GM18951 (cell line): Measurements from ENCODE around the gene KIF16B.
"Not testable (repeated sequence)": the region's sequence is repeated elsewhere in the genome, so short reads cannot be mapped to it uniquely, and the experiment has no call there.

ENCODE experiments used
- POLR2A ChIP-seq: IDR thresholded peaks from 4 replicates; pipeline ENCODE4 v1.6.1; 2011; ENCODE audit warnings: mild to moderate bottlenecking; ENCODE audit not compliant: insufficient read length, insufficient read depth; ENCODE audit errors: extremely low read depth
- in situ Hi-C: fragments of 300-500 bp; cut with MboI; formaldehyde crosslinking; loops from one replicate; pipeline ENCODE4 v1.12.0; 2022; ENCODE audit warnings: low sequenced_read_pairs, mixed read lengths, inconsistent platforms; ENCODE audit not compliant: unreplicated experiment

Gene KIF16B

DNA sequence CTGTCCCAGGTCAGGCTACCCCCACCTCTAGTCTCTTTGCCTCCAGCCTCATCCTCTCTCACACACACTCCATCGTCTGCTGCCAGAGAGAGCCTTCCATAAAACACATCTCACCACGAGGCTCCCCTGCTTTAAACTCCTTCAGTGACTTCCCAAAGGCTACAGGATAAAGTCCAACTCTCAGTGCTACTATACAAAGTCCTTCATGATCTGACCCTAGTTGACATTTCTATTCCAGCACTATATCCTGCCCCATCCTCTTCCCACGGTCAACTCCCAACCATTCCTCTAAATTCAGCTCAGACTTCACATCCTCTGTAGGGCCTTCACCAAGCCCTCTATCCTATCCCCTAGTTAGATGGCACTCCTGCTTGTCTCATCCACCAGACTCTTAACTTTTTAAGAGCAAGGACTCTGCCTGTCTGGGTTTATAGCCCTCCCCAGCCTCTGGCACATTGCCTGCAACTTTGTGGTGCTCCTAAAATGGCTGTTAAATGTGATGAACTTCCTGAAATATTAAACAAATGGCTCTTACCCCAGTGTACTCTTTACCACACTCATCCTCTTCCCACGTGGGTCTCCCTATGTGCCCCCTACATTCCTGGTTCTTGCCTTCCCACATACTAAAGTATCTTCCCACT is 36.1 kb downstream of the KIF16B start:
- TF ChIP-seq POLR2A: no peak
- in situ Hi-C loops: no loop called here

DNA sequence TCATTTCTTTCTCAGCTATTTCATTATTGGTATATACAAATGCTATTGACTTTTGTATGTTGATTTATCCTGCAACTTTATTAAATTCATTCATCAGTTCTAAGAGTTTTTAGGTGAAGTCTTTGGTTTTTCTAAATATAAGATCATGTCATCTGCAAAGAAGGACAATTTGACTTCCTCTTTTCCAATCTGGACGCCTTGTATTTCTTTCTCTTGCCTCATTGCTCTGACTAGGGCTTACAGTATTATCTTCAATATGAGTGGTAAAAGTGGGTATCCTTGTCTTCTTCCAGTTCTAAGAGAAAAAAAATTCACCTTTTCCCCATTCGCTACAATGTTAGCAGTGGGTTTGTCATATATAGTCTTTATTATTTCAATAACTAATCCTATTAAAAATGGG is 38.0 kb downstream of the KIF16B start:
- in situ Hi-C loops: no loop called here
- TF ChIP-seq POLR2A: no peak

DNA sequence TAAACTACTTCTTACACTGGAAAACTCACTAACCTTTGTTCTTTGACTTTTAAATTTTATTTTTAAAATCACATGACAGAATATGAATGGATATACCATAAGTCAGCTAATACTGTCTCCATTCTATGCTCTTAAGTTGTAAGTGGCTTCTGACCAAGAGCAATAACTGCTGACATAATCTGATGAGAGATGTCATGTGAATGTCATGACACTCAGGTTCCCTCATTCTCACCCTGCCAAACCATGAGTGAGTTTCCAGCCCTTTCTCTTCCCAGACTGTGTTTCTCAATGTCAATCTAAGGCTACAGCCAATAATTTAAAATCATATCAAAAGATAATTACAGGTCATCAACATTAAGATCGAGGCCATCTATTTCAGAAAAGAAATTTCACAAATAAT is 39.7 kb downstream of the KIF16B start:
- in situ Hi-C loops: no loop called here
- no peak for TF ChIP-seq POLR2A

DNA sequence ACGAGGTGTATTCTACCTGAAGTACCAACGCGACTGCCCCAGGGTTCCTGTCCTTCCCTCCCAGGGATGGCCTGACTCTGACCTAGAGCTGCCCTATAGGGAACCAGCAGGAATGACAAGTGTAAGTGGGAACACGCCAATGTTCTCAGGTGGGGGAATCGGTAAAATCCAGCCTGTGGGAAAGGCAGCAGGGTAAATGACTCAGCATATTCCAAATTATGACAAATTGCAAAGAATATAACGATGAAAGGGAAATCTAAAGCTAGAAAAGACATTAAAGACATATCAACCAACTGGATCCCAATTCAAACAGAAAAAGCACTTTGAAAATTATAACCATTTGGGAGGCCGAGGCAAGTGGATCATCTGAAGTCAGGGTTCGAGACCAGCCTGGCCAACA is 41.8 kb downstream of the KIF16B start:
- in situ Hi-C loops: no loop called here
- TF ChIP-seq POLR2A: no peak

DNA sequence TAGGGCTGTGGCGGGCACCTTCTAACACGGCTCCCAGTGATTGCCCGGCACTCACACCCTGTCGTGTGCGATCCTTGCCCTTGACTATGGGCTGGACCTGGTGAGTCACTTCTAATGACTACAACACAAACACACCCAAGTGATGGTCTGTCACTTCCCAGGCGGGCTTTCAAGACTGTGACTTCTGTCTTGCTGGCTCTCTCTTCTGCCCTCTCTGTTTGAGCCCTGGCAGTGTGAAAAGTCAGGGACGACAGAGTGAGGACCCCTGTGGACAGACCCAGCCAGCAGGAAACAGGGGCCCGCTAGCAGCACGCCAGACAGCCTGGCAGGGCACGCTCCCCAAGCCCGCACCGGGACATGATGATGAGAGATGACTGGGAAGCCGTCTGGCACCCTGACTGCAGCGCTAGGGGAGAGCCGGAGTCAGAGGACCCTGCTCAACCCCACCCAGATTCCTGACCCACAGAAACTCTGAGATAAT is 43.0 kb downstream of the KIF16B start:
- in situ Hi-C loops: no loop called here
- TF ChIP-seq POLR2A: no peak

DNA sequence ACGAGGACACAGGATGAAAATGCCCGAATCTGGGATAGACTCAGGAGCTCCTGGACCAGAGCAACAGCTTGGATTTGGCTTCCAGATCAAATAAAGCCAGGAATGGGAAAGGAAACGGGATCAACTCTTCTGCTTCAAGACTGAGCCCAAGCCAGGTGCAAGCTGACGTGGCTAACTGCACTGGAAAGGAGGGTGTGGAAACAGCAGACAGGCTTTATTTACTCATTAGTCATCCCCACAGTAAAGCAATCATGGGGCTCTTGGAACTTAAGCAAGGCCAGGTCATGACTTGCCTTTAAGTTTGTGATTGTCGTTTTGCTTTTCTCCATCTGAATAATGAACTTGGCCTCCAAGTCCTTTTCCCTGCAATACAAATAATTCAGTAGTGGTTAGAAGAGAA is 45.2 kb downstream of the KIF16B start:
- TF ChIP-seq POLR2A: no peak
- in situ Hi-C loops: no loop called here

DNA sequence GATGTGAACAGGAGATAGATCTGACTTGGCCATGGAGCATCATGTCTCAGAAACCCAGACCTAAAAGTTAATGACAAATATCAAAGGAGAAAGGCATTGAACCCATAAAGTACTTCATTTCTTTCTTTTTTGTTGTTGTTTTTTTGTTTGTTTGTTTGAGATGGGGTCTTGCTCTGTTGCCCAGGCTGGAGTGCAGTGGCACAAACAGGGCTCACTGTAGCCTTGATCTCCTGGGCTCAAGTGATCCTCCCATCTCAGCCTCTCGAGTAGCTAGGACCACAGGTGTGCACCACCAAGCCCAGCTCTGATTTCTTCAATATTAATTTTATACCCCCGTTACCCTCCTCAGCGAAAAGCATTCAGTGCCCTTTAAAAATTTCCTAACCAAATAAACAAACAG is 45.8 kb downstream of the KIF16B start:
- no peak for TF ChIP-seq POLR2A
- in situ Hi-C loops: no loop called here

DNA sequence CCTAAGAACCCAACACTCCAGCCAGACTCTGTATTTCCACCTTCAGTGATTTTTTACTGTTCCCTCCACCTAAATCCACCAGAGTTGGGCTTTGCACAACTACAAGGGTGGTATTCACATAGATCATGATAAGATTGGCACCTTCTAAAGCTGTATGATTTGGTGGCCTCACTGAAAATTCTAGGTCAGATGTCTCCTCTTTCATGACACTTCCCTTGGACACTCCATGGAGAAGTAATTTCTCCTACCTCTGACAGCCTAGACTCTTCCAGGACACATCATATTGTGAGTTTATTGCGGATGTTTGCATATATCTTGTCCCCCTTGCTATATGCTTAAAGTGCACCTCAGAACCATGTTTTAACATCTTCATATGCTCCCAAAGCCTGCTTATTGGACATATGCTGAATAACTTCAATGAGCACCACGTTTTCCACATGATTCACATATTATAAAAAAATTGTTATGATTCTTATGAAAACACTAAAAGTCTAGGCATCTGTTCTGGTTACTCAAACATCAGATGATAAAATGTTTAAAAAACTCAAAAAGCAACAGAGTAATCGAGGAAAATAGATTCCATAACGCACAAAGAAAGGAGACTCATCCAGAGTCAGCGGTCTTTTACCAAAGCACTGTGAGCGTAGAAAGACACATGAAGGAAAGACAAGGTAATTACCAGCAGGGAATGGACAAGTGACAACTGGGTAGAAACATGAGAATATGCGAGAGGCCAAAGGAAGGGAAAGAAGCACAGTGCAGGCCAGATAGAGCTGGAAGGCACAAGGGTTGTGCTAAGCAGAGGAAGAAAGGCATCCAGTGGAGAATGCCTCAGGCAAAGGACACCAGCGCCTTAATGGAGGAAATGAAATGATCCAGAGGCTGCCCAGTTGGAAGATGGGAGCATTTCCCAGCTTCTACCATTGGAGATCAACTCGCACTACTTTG is 46.5 kb downstream of the KIF16B start:
- no peak for TF ChIP-seq POLR2A
- in situ Hi-C loops: no loop called here

DNA sequence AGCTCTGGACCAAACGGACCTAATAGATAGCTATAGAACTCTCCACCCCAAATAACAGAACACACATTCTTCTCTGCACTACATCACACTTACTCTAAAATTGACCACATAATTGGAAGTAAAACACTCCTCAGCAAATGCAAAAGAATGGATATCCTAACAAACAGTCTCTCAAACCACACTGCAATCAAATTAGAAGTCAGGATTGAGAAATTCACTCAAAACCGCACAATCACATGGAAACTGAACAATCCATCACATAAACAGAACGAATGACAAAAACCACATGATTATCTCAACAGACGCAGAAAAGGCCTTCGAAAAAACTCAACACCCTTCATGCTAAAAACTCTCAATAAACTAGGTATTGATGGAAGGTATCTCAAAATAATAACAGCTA is 50.6 kb downstream of the KIF16B start:
- in situ Hi-C loops: not testable (repeated sequence)

DNA sequence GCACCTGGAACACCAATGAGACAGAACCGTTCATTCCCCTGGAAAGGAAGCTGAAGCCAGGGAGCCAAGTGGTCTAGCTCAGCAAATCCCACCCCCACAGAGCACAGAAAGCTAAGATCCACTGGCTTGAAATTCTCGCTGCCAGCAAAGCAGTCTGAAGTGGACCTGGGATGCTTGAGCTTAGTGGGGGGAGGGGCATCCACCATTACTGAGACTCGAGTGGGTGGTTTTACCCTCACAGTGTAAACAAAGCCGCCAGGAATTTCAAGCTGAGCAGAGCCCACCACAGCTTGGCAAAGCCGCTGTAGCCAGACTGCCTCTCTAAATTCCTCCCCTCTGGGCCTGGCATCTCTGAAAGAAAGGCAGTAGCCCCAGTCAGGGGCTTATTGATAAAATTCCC is 53.1 kb downstream of the KIF16B start:
- no peak for TF ChIP-seq POLR2A
- in situ Hi-C loops: no loop called here

DNA sequence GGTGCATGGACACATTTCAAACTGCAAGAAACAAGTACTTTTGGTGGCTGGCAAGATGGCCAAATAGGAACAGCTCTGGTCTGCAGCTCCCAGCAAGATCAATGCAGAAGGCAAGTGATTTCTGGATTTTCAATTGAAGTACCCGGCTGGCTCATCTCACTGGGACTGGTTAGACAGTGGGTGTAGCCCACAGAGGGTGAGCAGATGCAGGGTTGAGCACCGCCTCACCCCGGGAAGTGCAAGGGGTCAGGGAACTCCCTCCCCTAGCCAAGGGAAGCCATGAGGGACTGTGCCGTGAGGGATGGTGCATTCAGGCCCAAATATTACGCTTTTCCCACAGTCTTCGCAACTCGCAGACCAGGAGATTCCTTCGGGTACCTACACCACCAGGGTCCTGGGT is 53.6 kb downstream of the KIF16B start:
- in situ Hi-C loops: not testable (repeated sequence)

DNA sequence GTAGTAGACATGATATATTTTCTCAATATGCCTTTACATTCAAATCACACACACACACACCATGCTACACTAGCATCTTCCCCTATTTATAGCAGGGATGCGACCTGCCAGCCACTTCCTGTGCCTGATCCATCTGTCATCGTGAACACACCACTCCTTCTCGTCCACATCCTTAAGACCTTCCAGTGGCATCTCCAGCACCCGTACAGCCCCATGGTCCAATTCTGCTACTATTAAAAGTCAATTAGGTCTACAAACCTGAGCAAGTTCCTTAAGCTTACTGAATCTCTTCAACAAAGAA is 54.5 kb downstream of the KIF16B start:
- in situ Hi-C loops: no loop called here

DNA sequence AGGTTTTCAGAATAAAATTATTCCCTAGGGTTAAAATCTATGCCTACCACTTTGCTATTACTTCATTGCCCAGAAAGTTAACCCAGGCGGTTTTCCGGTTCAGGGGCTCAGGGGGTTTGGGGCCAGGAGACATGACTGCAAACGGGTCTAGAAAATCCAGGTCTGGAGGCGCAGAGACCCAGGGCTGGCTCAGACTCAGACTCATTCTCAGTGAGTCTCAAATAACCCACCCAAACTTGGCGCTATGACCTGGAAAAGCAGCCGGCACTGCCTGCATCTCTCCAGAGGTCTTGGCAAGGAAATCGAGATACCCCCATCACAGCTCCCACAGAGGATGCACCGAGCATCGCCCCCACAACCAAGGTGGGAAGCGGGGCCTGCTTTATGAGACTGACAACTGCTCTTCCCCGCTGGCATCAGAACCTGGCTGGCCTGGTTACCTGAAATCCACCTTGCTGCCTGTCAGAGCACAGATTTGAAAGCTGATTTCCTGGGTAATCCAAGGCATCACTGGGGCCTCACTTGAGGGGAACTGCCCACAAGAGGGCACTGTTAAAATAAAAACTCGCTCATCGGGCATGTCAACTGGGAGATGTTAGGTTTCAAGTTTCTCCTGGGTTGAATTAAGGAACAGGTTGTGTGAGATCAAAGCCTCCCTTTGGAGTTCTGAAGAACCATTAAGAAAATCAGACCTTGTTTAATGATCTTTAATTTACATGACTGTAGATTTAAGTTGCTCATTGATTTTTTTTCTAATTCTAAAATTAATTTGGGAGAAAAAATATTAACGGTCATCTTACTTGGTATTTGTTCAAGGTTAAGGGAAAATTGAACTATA is 55.1 kb downstream of the KIF16B start:
- in situ Hi-C loops: no loop called here
- TF ChIP-seq POLR2A: no peak

More for the DNA sequence above, 54.5 kb downstream of the KIF16B start:
- no peak for TF ChIP-seq POLR2A

DNA sequence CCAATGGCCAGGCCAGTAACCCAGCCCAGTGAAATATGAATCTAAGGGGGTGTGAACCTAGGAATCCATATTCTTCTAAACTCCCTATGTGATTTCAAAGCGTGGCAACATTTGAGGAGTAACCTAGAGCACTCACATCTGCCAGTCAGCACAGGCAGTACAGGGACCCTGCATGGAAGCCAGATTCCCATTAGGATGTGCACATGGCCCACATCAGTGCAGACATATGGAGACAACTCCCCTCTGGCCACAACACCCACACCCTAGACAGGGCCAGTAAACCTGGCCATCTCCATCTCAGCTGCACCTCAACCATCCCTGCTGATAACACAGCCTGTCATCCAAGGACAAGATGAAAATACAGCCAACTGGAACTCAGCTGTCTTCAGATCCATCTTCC is 56.5 kb downstream of the KIF16B start:
- in situ Hi-C loops: no loop called here

DNA sequence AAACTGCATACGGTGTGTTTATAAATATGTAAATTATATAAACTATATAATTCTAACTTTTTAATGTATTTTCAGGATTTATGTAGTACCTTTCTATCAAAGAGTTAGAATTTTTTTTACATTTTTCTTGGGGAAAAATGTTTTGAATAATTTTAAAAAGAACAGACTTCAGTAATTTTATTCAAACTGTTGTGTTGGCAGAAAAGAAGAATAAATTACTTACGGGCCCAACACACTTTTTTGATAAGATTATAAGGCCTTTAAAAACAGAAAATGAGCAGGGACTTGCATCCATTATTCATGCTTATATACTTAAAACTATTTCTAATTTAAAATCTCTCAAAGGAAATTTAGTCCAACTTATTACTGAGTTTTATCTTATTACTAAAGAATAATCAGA is 58.2 kb downstream of the KIF16B start:
- in situ Hi-C loops: no loop called here
- TF ChIP-seq POLR2A: no peak

More for the DNA sequence above, 56.5 kb downstream of the KIF16B start:
- no peak for TF ChIP-seq POLR2A
